Astrocyte (in vitro differentiated cells and primary cell): Measurements from ENCODE around the gene IL1R1.

Experiments used
- EZH2 ChIP-seq: IDR thresholded peaks from 2 replicates; pipeline ENCODE4 v1.6.1; 2012; ENCODE audit warnings: mild to moderate bottlenecking, low read length, inconsistent platforms; ENCODE audit not compliant: insufficient read depth
- TF ChIP-seq, protein P1 (sequence below): IDR thresholded peaks from 2 replicates; pipeline ENCODE4 v1.5.1; 2011; ENCODE audit warnings: low read depth, mild to moderate bottlenecking, inconsistent platforms, low read length, moderate library complexity; ENCODE audit not compliant: insufficient read depth

DNA sequence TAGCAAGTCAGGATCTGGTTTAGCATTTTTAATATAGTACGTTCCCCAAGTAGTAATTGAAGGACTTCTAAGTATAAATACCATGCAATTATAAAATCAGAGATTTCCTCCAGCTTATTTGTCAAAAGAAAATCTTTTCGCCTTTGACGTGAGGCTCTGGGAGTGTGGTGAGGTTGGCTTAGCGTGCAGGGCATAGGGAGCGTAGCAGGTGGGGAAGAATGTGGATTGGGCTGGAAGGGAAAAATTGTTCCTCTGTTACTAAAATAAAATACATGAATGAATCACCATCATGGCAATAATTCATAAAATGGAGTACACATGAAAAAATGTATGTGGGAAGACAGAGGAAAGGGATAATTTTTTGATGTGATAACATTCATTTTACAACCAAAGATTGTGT is 38.8 kb downstream of the IL1R1 start:
- TF ChIP-seq, protein P1, sequence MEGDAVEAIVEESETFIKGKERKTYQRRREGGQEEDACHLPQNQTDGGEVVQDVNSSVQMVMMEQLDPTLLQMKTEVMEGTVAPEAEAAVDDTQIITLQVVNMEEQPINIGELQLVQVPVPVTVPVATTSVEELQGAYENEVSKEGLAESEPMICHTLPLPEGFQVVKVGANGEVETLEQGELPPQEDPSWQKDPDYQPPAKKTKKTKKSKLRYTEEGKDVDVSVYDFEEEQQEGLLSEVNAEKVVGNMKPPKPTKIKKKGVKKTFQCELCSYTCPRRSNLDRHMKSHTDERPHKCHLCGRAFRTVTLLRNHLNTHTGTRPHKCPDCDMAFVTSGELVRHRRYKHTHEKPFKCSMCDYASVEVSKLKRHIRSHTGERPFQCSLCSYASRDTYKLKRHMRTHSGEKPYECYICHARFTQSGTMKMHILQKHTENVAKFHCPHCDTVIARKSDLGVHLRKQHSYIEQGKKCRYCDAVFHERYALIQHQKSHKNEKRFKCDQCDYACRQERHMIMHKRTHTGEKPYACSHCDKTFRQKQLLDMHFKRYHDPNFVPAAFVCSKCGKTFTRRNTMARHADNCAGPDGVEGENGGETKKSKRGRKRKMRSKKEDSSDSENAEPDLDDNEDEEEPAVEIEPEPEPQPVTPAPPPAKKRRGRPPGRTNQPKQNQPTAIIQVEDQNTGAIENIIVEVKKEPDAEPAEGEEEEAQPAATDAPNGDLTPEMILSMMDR: no peak
- TF ChIP-seq EZH2: no peak
